Body of pancreas (tissue), 4 donors: ENCODE measurements around the gene KCTD11.

Source experiments
- POLR2A ChIP-seq, 3 donors: fragments of 450-650 bp; IDR thresholded peaks; one replicate each; pipeline ENCODE4 v1.6.1; 2016; ENCODE audit warnings: antibody characterized with exemption in 3 of 3, mild to moderate bottlenecking in 2 of 3
- TF ChIP-seq, protein P1 (sequence below), 7 experiments: fragments of 450-650 bp in 4 of 7; fragments of 200-600 bp in 3 of 7; sonication (generic) in 3 of 7; IDR thresholded peaks; one replicate each; pipeline ENCODE4 v1.5.1; 2016 to 2019; ENCODE audit warnings: antibody characterized with exemption in 7 of 7

DNA sequence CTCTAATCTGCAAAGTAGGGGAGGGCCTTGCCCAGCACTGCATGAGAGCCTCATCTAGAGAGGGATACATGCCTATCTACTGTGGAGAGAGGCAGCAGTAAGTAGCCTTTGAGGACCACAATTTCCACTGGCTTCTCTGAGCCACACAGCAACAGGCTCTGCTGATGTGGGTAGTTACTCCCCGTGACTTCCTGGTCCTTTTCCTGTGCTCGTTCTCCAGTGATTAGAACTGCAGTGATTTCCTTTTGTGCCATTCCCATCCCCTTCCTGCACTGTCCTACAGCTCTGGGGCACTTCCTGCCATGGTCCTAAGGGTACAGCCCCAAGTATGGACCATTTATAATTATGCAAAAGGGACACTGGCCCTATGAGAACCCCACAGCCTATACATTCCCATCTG lies 39.3 kb downstream of the KCTD11 start:
- TF ChIP-seq, protein P1, sequence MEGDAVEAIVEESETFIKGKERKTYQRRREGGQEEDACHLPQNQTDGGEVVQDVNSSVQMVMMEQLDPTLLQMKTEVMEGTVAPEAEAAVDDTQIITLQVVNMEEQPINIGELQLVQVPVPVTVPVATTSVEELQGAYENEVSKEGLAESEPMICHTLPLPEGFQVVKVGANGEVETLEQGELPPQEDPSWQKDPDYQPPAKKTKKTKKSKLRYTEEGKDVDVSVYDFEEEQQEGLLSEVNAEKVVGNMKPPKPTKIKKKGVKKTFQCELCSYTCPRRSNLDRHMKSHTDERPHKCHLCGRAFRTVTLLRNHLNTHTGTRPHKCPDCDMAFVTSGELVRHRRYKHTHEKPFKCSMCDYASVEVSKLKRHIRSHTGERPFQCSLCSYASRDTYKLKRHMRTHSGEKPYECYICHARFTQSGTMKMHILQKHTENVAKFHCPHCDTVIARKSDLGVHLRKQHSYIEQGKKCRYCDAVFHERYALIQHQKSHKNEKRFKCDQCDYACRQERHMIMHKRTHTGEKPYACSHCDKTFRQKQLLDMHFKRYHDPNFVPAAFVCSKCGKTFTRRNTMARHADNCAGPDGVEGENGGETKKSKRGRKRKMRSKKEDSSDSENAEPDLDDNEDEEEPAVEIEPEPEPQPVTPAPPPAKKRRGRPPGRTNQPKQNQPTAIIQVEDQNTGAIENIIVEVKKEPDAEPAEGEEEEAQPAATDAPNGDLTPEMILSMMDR (IDR thresholded peaks at IDR 0.05), result no peak
- no peak for TF ChIP-seq POLR2A (IDR thresholded peaks at IDR 0.05)
